Spleen (tissue), 11 donors: ENCODE data around the gene SERHL2. TPM values are rescaled to one million over a fixed set of nuclear protein-coding genes. Genes with fewer than 3 reads are reported as not detected.

ENCODE experiments used
- DNase-seq: peaks from one replicate; pipeline ENCODE4 v3.0.0-alpha.2; 2020
- H3K27ac ChIP-seq, 8 donors: fragments of 200-600 bp; sonication (generic) in 7 of 8; 1 replicate in 4 of 8; 2 replicates in 4 of 8; pipeline versions ENCODE4 v1.5.0 to v1.8.0; 2016 to 2021; ENCODE audit warnings: inconsistent platforms in 4 of 8, mild to moderate bottlenecking in 4 of 8, moderate library complexity in 1 of 8
- H3K27me3 ChIP-seq, 7 donors: fragments of 200-600 bp; sonication (generic) in 6 of 7; replicated peaks in 1 of 7; 1 replicate in 4 of 7; 2 replicates in 3 of 7; pipeline versions ENCODE4 v1.5.0 to v1.8.0; 2016 to 2021; ENCODE audit warnings: inconsistent platforms in 3 of 7, mild to moderate bottlenecking in 1 of 7
- H3K36me3 ChIP-seq, 6 donors: fragments of 200-600 bp; sonication (generic) in 5 of 6; 1 replicate in 4 of 6; 2 replicates in 2 of 6; pipeline versions ENCODE4 v1.5.0 to v1.8.0; 2016 to 2021; ENCODE audit warnings: inconsistent platforms in 2 of 6
- H3K4me1 ChIP-seq, 6 donors: fragments of 200-600 bp; sonication (generic) in 5 of 6; 1 replicate in 3 of 6; 2 replicates in 3 of 6; pipeline versions ENCODE4 v1.5.0 to v1.8.0; 2016 to 2021; ENCODE audit warnings: inconsistent platforms in 3 of 6
- H3K4me3 ChIP-seq, 8 donors: fragments of 200-600 bp; sonication (generic) in 7 of 8; 1 replicate in 4 of 8; 2 replicates in 4 of 8; pipeline versions ENCODE4 v1.5.0 to v1.8.0; 2016 to 2021; ENCODE audit warnings: inconsistent platforms in 4 of 8, mild to moderate bottlenecking in 4 of 8, moderate library complexity in 2 of 8
- H3K9me3 ChIP-seq, 8 donors: fragments of 200-600 bp; sonication (generic) in 7 of 8; 1 replicate in 4 of 8; 2 replicates in 4 of 8; pipeline versions ENCODE4 v1.5.0 to v1.8.0; 2016 to 2021; ENCODE audit warnings: inconsistent platforms in 4 of 8
- CTCF ChIP-seq, 11 experiments: fragments of 200-600 bp in 7 of 11; fragments of 450-650 bp in 4 of 11; sonication (generic) in 4 of 11; IDR thresholded peaks in 8 of 11; conservative IDR thresholded peaks in 3 of 11; 1 replicate in 7 of 11; 2 replicates in 4 of 11; pipeline versions ENCODE4 v1.4.0 to v1.8.0; 2016 to 2021; ENCODE audit warnings: antibody characterized with exemption in 11 of 11, inconsistent platforms in 4 of 11, mild to moderate bottlenecking in 1 of 11
- POLR2A ChIP-seq, 3 donors: fragments of 450-650 bp; IDR thresholded peaks; one replicate each; pipeline ENCODE4 v1.5.1; 2017; ENCODE audit warnings: antibody characterized with exemption in 3 of 3, mild to moderate bottlenecking in 1 of 3
- POLR2AphosphoS5 ChIP-seq, 3 donors: sonication (generic); formaldehyde crosslinking; IDR thresholded peaks; one replicate each; pipeline ENCODE4 v1.5.1; 2017; ENCODE audit warnings: antibody characterized with exemption in 3 of 3
- WGBS, 5 donors: extraction: QIAGEN DNeasy Blood & Tissue Kit in 3 of 5; methylation state at CpG; one replicate each; pipeline versions ENCODE4 v1.1.5 to v1.1.7; 2013 to 2018; 5-methylcytosine and 5-hydroxymethylcytosine counted together
- intact Hi-C: fragments of 100-400 bp; cut with DNase I; formaldehyde crosslinking; loops from one replicate; pipeline ENCODE4 v1.15.0; 2023; ENCODE audit warnings: low total_unique reads
- polyA plus RNA-seq, 3 donors: library from polyadenylated mRNA; stranded (reverse); fragments of 200-250 nt; gene quantifications; one replicate each; pipeline ENCODE4 v1.2.1, GENCODE V29; 2013
- total RNA-seq, 7 donors: library from RNA; depleted of rRNA in 3 of 7; stranded (reverse); fragments of >200 nt in 3 of 7; fragmentation: NEBNext Ultra II Directional in 4 of 7; extraction: Animal tissue kit (Norgen Biotek cat#: 25700) in 4 of 7; gene quantifications; one replicate each; pipeline versions ENCODE4 v1.1.0 to v1.2.1, GENCODE V29; 2016 to 2021
- donor health status: healthy with polysubstance abuse.
- donor health status: DM: no; HTN: no; CAD: no; lungs with moderate emphysema.
- donor health status: DM: no; HTN: no; CAD: no.
- donor health status: Bipolar disorder and iron deficiency.
- donor health status: healthy.
- donor health status: DM: no; HTN: no; CAD: no.
- donor health status: DM: yes; HTN: yes; CAD: no.

Gene SERHL2
- total and polyA plus RNA-seq, 10 donors: 1.7 to 4.1 (median 2.8) TPM

DNA sequence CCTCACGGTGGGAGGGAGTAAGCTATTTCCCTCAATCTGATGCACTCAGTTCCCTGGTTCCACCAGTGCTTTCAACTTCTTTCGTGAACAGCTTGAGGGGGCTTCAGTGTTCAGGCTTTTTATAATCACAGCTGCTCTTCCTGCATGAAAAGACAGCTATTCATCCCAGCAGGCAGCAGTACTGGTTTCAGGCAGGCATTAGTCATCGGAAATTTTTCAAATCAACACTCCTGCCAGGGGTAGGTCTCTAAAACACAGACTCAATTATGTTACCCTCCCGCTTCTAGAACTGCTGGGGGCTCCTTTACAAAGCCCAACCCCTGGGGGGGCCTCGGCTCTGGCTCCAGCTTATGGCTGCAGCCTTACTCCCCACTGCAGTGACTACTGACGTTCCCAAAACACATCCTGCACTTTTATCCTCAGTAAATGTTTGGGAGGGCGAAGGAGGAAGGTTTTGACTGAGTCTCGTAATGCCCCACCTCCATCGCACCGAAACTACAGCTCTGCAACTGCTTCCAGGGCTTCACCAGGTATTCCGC, 55.1 kb downstream of the SERHL2 start:
- Histone ChIP-seq H3K4me1 (peaks cover 41 to 97% (median 80%) of the 10 kb centered on the region in 6 donors), H3K36me3 (peaks cover 0 to 91% (median 13%) of the 10 kb centered on the region in 6 donors), H3K27me3 (no peaks in the 10 kb centered on the region), H3K4me3 (no peak overlapping the region), H3K9me3 (no peaks in the 10 kb centered on the region), H3K27ac (peak overlapping the region in 2 of 8 donors; percentile 69 to 74)
- no peak for DNase-seq
- TF ChIP-seq POLR2AphosphoS5 (IDR thresholded peaks at IDR 0.05): no peak
- no peak for TF ChIP-seq POLR2A (IDR thresholded peaks at IDR 0.05)
- TF ChIP-seq CTCF (IDR thresholded peaks at IDR 0.05 in 8 of 11, conservative IDR thresholded peaks at IDR 0.05 in 3 of 11): no peak
- intact Hi-C loops: no loop called here
- 78 to 89% (median 82%) methylated on average over 10 to 11 of the region's 11 CpGs for WGBS, 5 donors

DNA sequence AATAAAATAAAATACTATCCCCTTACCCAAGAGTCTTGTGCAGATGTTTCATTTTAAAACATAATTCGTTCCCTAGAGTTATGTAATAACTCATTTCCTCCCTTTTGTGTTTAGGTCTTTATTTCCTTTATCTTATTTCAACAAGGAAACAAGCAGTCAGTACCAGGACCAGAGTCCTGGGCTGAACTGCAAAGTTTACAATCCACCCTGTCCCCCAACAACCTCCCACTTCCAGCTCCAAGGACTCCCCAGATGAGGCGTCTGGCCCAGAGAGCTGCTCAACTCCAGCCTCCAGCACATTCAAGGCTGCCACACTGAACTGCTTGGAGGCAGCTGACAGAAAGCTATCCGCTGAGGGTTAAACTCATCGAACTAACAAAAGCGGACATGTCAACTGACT, 56.4 kb downstream of the SERHL2 start:
- WGBS, 5 donors: 47 to 71% (median 53%) methylated on average over 5 of the region's 5 CpGs

GRCh38 chr22:42611051-42611450, 57.3 kb downstream of the SERHL2 start:
- no peak overlapping the region for H3K4me3 ChIP-seq
- H3K9me3 ChIP-seq: no peaks in the 10 kb centered on the region
- whole genome bisulfite sequencing, 5 donors: 65 to 86% (median 75%) methylated on average over 1 of the region's 1 CpG
- peak overlapping the region in 3 of 8 donors; percentile 52 to 74 (median 69) for H3K27ac ChIP-seq
- no peak for TF ChIP-seq POLR2AphosphoS5 (IDR thresholded peaks at IDR 0.05)
- TF ChIP-seq CTCF (IDR thresholded peaks at IDR 0.05 in 8 of 11, conservative IDR thresholded peaks at IDR 0.05 in 3 of 11): no peak
- no peak for TF ChIP-seq POLR2A (IDR thresholded peaks at IDR 0.05)
- H3K4me1 ChIP-seq: peaks cover 42 to 88% (median 72%) of the 10 kb centered on the region in 6 donors
- intact Hi-C loops: no loop called here
- no peak for DNase-seq
- peaks cover 0 to 69% (median 6%) of the 10 kb centered on the region in 6 donors for H3K36me3 ChIP-seq
- H3K27me3 ChIP-seq: no peaks in the 10 kb centered on the region

More for the DNA sequence above, 56.4 kb downstream of the SERHL2 start:
- TF ChIP-seq POLR2AphosphoS5 (IDR thresholded peaks at IDR 0.05) (peak in 1 of 3 donors; percentile 14), CTCF (IDR thresholded peaks at IDR 0.05 in 8 of 11, conservative IDR thresholded peaks at IDR 0.05 in 3 of 11) (no peak)
- no peaks in the 10 kb centered on the region for H3K9me3 ChIP-seq
- intact Hi-C loops: no loop called here
- no peak overlapping the region for H3K4me3 ChIP-seq
- DNase-seq: no peak
- no peaks in the 10 kb centered on the region for H3K27me3 ChIP-seq
- peaks cover 0 to 78% (median 10%) of the 10 kb centered on the region in 6 donors for H3K36me3 ChIP-seq
- peaks cover 42 to 88% (median 72%) of the 10 kb centered on the region in 6 donors for H3K4me1 ChIP-seq
- H3K27ac ChIP-seq: peak overlapping the region in 6 of 8 donors; percentile 32 to 74 (median 60)

DNA sequence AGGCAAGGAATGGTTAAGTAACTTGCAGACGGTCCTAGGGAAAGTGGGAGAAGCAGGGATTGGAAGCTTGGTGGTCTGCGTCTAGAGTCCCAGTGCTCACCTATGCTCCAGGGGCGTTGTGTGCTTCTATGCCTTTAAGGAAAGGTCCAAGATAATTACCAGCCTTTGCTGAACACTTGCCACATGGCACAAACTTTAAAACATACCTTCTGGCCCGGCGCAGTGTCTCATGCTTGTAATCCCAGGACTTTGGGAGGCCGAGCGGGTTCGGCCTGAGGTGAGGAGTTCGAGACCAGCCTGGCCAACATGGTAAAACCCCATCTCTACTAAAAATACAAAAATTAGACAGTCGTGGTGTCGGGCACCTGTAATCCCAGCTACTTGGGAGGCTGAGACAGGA, 58.6 kb downstream of the SERHL2 start:
- Histone ChIP-seq H3K4me3 (peak overlapping the region in 1 of 8 donors; percentile 91), H3K4me1 (peaks cover 42 to 89% (median 73%) of the 10 kb centered on the region in 6 donors), H3K27me3 (no peaks in the 10 kb centered on the region), H3K9me3 (no peaks in the 10 kb centered on the region), H3K36me3 (peaks cover 0 to 56% (median 6%) of the 10 kb centered on the region in 6 donors), H3K27ac (peak overlapping the region in 4 of 8 donors; percentile 96 to 99 (median 99))
- DNase-seq: no peak
- 88 to 94% (median 90%) methylated on average over 11 of the region's 11 CpGs for WGBS, 5 donors
- intact Hi-C loops: no loop called here
- no peak for TF ChIP-seq CTCF (IDR thresholded peaks at IDR 0.05 in 8 of 11, conservative IDR thresholded peaks at IDR 0.05 in 3 of 11)
